HG02571 (cell line): ENCODE data around the gene RARRES2.
"Not testable (repeated sequence)": the region's sequence is repeated elsewhere in the genome, so short reads cannot be mapped to it uniquely, and the experiment has no call there.

ENCODE experiments used
- ATAC-seq: cut with Tn5 transposase; IDR thresholded peaks from one replicate; pipeline ENCODE4 v1.9.1; 2021; ENCODE audit warnings: mild to moderate bottlenecking, moderate library complexity; ENCODE audit not compliant: unreplicated experiment

The RARRES2 gene

DNA sequence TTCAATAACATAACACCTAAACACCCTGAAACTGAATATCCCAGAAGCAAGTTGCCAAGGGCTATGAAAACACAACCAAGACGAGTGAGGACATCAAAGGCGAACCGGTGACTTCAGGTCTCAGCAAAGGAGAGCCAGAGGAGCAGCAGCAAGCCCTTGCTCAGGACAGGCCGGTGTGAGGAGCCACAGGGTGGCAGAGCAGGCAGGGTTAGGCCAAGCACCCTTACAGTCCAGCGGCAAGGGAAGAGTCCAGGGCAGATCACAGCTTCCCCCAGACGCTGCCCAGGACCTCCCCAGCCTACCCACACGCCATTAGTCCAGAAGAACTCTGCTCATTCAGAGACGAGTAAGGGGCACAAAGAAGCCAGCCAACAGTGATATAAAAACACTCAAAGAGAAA is 45.8 kb downstream of the RARRES2 start:
- not testable (repeated sequence) for ATAC-seq

DNA sequence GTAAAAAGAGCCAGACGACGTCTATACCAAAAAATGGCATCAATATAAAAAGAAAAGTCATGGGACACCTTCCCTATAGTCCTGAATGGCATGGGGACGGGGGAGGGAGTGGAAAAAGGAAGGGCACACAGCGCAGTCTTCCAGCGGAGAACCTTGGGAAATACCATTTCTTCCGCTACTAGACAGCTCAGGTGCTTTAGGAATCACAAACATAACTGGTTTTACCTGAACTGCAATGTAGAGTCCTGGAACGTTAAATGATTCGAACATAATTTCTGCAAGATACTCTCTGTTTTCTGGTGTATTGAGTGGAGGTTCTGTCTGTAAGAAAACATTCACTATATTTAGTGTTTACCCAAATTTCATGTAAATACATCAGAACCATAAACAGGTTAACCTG is 46.4 kb downstream of the RARRES2 start:
- not testable (repeated sequence) for ATAC-seq

DNA sequence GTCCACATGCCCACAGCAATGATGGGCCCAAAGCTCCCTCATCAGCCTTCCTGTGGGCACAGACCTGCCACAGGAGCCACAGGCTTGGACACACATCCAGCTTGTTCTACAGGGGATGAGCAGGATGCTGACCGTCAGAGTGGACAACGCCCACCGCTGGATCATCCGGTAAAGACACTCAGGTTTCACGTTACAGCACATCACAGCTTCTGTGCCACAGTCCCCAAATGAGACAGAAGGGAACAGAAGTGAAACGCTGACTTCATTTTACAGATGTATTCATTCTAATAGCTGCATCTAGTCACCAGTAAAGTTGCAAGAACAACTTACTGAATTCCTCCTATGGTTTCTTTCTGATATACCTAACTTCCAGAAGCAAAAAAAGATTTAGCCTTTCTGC is 51.1 kb downstream of the RARRES2 start:
- not testable (repeated sequence) for ATAC-seq

DNA sequence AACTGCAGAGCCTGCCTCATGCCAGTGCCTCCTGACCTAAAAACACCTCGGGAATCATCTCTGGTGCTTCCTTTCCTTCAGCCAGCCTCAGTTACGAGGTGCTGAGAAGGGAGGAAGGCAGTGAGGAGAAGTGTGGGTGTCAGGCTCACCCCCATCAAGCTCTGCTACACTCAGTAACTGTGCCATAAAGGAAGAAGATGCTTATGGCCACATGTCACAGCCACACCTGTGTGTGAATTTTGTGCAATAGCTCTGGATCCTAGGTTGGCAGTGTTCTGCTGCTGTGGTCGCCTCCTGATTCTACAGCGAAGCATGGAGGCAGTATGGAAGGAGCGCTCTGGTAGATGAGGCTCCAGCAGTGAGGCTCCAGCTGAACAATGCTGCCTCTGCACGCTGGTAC is 52.6 kb downstream of the RARRES2 start:
- ATAC-seq: not testable (repeated sequence)
